Cardiac muscle cell (in vitro differentiated cells and primary cell): ENCODE data around the gene ATP5F1D. TPM values are rescaled to one million over a fixed set of nuclear protein-coding genes. Genes with fewer than 3 reads are reported as not detected.

Experiments used
- DNase-seq, 2 donors: peaks; one replicate each; pipeline versions ENCODE4 v3.0.0 to v3.0.0-alpha.2; 2010 to 2017; ENCODE audit warnings: low read depth in 1 of 2, low spot score in 1 of 2
- H3K27ac ChIP-seq: fragments of 200-600 bp; sonication (generic); 2 replicates; pipeline ENCODE4 v1.5.1; 2016
- H3K27me3 ChIP-seq: fragments of 200-600 bp; sonication (generic); 2 replicates; pipeline ENCODE4 v1.6.0; 2016; ENCODE audit warnings: control low read depth
- H3K36me3 ChIP-seq: fragments of 200-600 bp; sonication (generic); 2 replicates; pipeline ENCODE4 v1.5.1; 2016; ENCODE audit warnings: control low read depth
- H3K4me1 ChIP-seq: fragments of 200-600 bp; sonication (generic); 2 replicates; pipeline ENCODE4 v1.8.1; 2017; ENCODE audit warnings: low read depth, mild to moderate bottlenecking, mixed run types
- H3K4me3 ChIP-seq: fragments of 200-600 bp; sonication (generic); 2 replicates; pipeline ENCODE4 v1.5.1; 2016; ENCODE audit warnings: mild to moderate bottlenecking
- H3K9me3 ChIP-seq: fragments of 200-600 bp; sonication (generic); 2 replicates; pipeline ENCODE4 v1.5.1; 2017; ENCODE audit warnings: low read depth, mild to moderate bottlenecking, control low read depth
- CTCF ChIP-seq: IDR thresholded peaks from 2 replicates; pipeline ENCODE4 v1.5.1; 2012; ENCODE audit warnings: low read depth, mild to moderate bottlenecking, low read length
- polyA plus RNA-seq: library from polyadenylated mRNA; unstranded; fragments of >200 nt; fragmentation: Nextera tagmentation; extraction: Ambion mirVana; gene quantifications from 2 replicates; pipeline ENCODE4 v1.2.1, GENCODE V29; 2016
- total RNA-seq: library from RNA; depleted of rRNA; stranded (reverse); fragments of >200 nt; gene quantifications from 2 replicates; pipeline ENCODE4 v1.2.3, GENCODE V29; 2016

The ATP5F1D gene
- total and polyA plus RNA-seq, 2 experiments from 2014 or later: 188 to 638 TPM

GRCh38 chr19:1237754-1238368, 3.7 kb upstream of the ATP5F1D start, which contains the start of gene CBARP:
CBARP (minus strand) TSS chr19:1238005; CDS start chr19:1236100, 1,905 bp downstream.
- Histone ChIP-seq H3K36me3 (peaks cover 6% of the 10 kb centered on the region), H3K27ac (peak within 1 kb of the TSS; percentile 54), H3K4me3 (peak within 1 kb of the TSS; percentile 94), H3K9me3 (no peaks in the 10 kb centered on the region), H3K27me3 (no peaks in the 10 kb centered on the region), H3K4me1 (peaks cover 22% of the 10 kb centered on the region)
- no peak for TF ChIP-seq CTCF
- DNase-seq: peak; percentile 49 to 87

- H3K9me3 ChIP-seq: no peaks in the 10 kb centered on the region
- H3K36me3 ChIP-seq: peaks cover 6% of the 10 kb centered on the region
- H3K27me3 ChIP-seq: no peaks in the 10 kb centered on the region
- DNase-seq: no peak
- H3K4me1 ChIP-seq: peaks cover 14% of the 10 kb centered on the region
- H3K4me3 ChIP-seq: peak overlapping the region; percentile 52
- H3K27ac ChIP-seq: peak overlapping the region; percentile 54
- no peak for TF ChIP-seq CTCF
These were observed 2.9 kb upstream of the ATP5F1D start for GRCh38 chr19:1238369-1239303.

- DNase-seq: no peak
- TF ChIP-seq CTCF: no peak
- no peak overlapping the region for H3K27ac ChIP-seq
- no peaks in the 10 kb centered on the region for H3K9me3 ChIP-seq
- H3K27me3 ChIP-seq: no peaks in the 10 kb centered on the region
- H3K36me3 ChIP-seq: peaks cover 3% of the 10 kb centered on the region
- H3K4me1 ChIP-seq: peaks cover 14% of the 10 kb centered on the region
- no peak overlapping the region for H3K4me3 ChIP-seq
These were observed 2.1 kb upstream of the ATP5F1D start for GRCh38 chr19:1239420-1239795.

GRCh38 chr19:1239796-1240737, 1.5 kb upstream of the ATP5F1D start:
- peak overlapping the region; percentile 70 for H3K27ac ChIP-seq
- H3K4me1 ChIP-seq: peaks cover 20% of the 10 kb centered on the region
- H3K4me3 ChIP-seq: peak overlapping the region; percentile 33

More at GRCh38 chr19:1239796-1240737, 1.5 kb upstream of the ATP5F1D start:
- Histone ChIP-seq H3K27me3 (no peaks in the 10 kb centered on the region), H3K36me3 (peaks cover 3% of the 10 kb centered on the region), H3K9me3 (no peaks in the 10 kb centered on the region)
- peak; percentile 94 to 96 for DNase-seq
- peak; percentile 58 for TF ChIP-seq CTCF
